AG10803 (cell line): ENCODE results near the gene ZNF124.
"Not testable (repeated sequence)": the region's sequence is repeated elsewhere in the genome, so short reads cannot be mapped to it uniquely, and the experiment has no call there.

ENCODE experiments used
- DNase-seq: peaks from one replicate; pipeline ENCODE4 v3.0.0; 2010; ENCODE audit warnings: low read depth
- H3K4me3 ChIP-seq: 2 replicates; pipeline ENCODE4 v1.5.1; 2011; ENCODE audit warnings: mild to moderate bottlenecking, low read length, control low read depth
- TF ChIP-seq, protein P1 (sequence below): conservative IDR thresholded peaks from 2 replicates; pipeline ENCODE4 v1.5.1; 2011; ENCODE audit warnings: mild to moderate bottlenecking, low read length, control low read depth, inconsistent platforms

Gene ZNF124

DNA sequence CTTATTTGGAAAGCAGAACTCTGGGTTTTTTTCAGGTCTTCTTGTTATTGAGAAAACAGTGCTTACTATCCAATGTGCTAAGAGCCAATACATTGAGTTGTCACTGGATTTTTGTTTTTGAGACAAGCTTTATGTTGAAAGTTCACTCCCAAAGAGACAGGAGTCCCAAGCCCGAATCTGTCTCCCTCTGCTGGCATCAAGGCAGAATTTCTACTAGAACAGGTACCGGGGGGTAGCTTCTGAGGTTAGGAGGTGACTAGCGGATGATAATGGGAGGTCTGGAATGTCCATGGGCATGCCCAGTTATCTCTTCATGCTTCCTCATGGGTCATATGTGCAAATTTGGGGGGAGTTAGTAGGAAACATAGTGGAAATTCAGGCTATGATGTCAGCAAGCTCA, 25.1 kb downstream of the ZNF124 start:
- TF ChIP-seq, protein P1, sequence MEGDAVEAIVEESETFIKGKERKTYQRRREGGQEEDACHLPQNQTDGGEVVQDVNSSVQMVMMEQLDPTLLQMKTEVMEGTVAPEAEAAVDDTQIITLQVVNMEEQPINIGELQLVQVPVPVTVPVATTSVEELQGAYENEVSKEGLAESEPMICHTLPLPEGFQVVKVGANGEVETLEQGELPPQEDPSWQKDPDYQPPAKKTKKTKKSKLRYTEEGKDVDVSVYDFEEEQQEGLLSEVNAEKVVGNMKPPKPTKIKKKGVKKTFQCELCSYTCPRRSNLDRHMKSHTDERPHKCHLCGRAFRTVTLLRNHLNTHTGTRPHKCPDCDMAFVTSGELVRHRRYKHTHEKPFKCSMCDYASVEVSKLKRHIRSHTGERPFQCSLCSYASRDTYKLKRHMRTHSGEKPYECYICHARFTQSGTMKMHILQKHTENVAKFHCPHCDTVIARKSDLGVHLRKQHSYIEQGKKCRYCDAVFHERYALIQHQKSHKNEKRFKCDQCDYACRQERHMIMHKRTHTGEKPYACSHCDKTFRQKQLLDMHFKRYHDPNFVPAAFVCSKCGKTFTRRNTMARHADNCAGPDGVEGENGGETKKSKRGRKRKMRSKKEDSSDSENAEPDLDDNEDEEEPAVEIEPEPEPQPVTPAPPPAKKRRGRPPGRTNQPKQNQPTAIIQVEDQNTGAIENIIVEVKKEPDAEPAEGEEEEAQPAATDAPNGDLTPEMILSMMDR, result no peak
- no peak for DNase-seq
- H3K4me3 ChIP-seq, result no peak overlapping the region

DNA sequence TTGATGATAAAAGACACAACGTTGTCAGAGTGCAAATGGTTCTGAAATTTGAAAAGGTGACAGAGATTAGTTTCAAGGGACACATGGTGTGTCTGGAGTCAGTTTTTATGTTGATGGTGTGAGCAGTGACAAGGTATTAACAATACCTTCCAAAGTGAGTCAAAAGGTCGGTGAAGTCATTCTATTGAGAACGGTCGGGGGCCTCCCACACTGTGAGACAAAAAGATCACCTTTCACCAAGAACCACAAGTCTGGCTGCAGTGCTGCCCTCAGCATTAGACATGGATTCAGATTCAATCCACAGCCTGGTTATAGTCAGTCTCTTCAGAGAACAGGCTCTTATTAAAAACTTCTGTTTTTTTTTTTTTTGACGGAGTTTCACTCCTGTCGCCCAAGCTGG, 26.5 kb downstream of the ZNF124 start:
- no peak overlapping the region for H3K4me3 ChIP-seq
- DNase-seq, result no peak
- TF ChIP-seq, protein P1, result no peak

GRCh38 chr1:247139557-247139956, 32.3 kb downstream of the ZNF124 start:
- DNase-seq, result not testable (repeated sequence)

GRCh38 chr1:247131236-247131635, 40.6 kb downstream of the ZNF124 start:
- TF ChIP-seq, protein P1, result no peak
- H3K4me3 ChIP-seq, result no peak overlapping the region
- no peak for DNase-seq

More at GRCh38 chr1:247139557-247139956, 32.3 kb downstream of the ZNF124 start:
- not testable (repeated sequence) for H3K4me3 ChIP-seq

GRCh38 chr1:247127519-247128282, 44.1 kb downstream of the ZNF124 start:
- peak overlapping the region; percentile 20; the same call in 1 of the 2 replicates for H3K4me3 ChIP-seq
- DNase-seq, result not testable (repeated sequence)

- DNase-seq, H3K4me3 ChIP-seq: not testable (repeated sequence)
Measured at GRCh38 chr1:247126601-247127000, 45.2 kb downstream of the ZNF124 start.

DNA sequence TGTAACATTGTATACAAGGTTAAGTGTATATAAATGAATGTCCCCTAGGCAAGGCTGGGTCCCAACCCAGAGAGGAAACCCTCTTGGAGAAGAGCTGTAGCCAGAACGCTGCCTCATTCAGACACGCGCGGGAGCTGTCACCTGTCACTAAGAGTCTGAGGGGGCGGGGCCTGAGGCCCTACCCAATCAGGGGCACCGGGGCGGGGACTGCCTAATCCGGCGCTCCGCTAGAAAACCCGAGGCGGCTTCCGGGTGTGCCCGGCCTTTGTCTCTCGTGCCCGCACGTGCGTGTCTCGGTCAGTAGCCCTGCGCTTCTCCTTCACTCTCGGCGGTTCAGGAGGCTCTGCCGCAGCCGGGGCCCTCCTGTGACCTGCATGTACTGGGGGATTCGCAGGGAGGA, 45.7 kb downstream of the ZNF124 start:
- not testable (repeated sequence) for H3K4me3 ChIP-seq, DNase-seq

GRCh38 chr1:247121382-247121781, 50.4 kb downstream of the ZNF124 start:
- TF ChIP-seq, protein P1, result no peak

DNA sequence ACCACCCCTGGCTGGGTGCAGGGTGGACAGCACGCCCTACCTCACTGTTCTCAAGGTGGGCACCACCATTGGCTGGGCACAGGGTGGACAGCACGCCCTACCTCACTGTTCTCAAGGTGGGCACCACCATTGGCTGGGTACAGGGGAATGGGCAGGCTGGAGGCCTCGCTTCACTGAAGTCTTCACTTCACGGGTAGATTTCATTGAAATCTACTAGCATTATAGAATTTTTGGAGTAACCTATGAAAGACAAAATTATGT, 51.5 kb downstream of the ZNF124 start:
- not testable (repeated sequence) for DNase-seq, H3K4me3 ChIP-seq

More at GRCh38 chr1:247121382-247121781, 50.4 kb downstream of the ZNF124 start:
- no peak for DNase-seq
- no peak overlapping the region for H3K4me3 ChIP-seq

DNA sequence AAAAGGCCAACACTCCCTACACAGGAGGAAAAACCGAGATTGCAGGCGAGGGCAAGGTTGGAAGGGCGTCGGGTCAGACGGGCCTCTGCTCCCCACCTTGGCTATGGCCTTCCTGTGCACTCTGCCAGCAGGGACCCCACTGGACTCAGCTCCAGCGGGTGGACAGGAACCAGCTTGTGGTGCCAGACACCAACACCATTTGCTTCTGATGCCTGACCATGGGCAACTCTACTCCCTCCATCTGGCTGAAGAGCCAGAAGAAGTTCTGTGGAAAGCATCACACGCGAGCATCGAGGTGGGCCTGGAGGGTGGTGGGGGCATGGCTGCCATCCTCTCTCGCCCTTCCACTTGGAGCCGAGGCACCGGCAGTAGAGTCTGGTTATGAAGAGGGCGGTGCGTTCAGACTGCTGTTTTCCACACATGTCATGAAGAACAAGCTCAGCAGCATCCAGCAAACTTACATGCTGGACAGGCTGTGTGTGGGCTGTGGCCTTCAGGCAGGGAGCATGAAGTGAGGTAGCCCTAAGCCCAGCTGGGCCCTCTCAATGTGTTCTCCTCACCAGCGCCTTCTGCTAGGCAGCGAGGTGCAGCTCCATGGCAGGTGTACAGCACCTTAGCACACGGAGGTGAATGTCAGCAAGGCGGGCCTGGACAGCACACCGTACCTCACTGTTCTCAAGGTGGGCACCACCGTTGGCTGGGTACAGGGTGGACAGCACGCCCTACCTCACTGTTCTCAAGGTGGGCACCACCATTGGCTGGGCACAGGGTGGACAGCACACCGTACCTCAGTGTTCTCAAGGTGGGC, 52.0 kb downstream of the ZNF124 start:
- H3K4me3 ChIP-seq, result no peak overlapping the region
- no peak for DNase-seq
- TF ChIP-seq, protein P1, result no peak
